ENCODE data around the gene NDUFB2. TPM values are rescaled to one million over a fixed set of nuclear protein-coding genes. Genes with fewer than 3 reads are reported as not detected.
"Not testable (repeated sequence)": the region's sequence is repeated elsewhere in the genome, so short reads cannot be mapped to it uniquely, and the experiment has no call there.

NDUFB2 gene
- total RNA-seq, 4 donors from 2014 or later = 153 to 309 (median 188) TPM

DNA sequence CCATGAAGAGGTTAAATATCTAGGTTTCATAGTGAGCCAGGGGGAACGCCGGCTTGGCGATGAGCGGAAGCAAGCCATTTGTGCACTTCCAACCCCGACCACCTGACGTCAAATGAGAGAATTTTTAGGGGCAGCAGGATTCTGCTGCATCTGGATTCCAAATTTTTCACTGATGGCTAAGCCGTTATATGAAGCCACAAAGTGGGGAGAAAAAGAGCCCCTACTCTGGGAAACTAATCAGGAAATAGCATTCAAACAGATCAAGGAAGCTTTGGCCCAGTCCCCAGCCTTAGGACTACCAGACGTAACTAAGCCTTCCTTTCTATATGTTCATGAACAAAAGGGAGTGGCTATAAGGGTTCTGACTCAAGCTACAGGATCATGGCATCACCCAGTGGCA lies 36.7 kb upstream of the NDUFB2 start:
- DNase-seq (ENCODE audit: low spot score in 2 of 2) = no peak
- H3K4me3 ChIP-seq (ENCODE audit: low read depth, poor library complexity, severe bottlenecking) = no peak overlapping the region
- TF ChIP-seq, protein P1, sequence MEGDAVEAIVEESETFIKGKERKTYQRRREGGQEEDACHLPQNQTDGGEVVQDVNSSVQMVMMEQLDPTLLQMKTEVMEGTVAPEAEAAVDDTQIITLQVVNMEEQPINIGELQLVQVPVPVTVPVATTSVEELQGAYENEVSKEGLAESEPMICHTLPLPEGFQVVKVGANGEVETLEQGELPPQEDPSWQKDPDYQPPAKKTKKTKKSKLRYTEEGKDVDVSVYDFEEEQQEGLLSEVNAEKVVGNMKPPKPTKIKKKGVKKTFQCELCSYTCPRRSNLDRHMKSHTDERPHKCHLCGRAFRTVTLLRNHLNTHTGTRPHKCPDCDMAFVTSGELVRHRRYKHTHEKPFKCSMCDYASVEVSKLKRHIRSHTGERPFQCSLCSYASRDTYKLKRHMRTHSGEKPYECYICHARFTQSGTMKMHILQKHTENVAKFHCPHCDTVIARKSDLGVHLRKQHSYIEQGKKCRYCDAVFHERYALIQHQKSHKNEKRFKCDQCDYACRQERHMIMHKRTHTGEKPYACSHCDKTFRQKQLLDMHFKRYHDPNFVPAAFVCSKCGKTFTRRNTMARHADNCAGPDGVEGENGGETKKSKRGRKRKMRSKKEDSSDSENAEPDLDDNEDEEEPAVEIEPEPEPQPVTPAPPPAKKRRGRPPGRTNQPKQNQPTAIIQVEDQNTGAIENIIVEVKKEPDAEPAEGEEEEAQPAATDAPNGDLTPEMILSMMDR (IDR thresholded peaks at IDR 0.05) = no peak
- no peak for TF ChIP-seq POLR2A (IDR thresholded peaks at IDR 0.05)
- intact Hi-C loops (cut with DNase I; ENCODE audit: low total_unique reads) = no loop called here
- 39 to 52% methylated on average over 8 of the region's 8 CpGs for WGBS, 2 donors

DNA sequence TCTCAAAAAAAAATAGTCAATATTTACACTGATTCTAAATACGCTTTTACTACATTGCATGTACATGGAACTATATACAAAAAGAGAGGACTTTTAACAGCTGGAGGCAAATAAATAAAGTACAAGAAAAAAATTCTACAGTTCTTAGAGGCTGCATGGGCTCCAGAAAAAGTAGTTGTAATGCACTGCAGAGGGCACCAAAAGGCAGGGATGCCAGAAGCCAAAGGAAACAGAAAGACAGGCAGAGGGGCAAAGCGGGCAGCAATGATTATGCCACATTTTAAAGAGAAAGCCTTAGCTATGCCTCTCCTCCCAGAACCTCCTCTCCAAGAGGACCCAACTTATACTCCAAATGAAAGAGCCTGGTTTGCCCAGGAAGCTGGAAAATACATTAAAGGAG lies 35.4 kb upstream of the NDUFB2 start:
- intact Hi-C loops (cut with DNase I; ENCODE audit: low total_unique reads) = no loop called here
- no peak for TF ChIP-seq POLR2A (IDR thresholded peaks at IDR 0.05)
- TF ChIP-seq, protein P1 (IDR thresholded peaks at IDR 0.05) = no peak
- no peak for DNase-seq (ENCODE audit: low spot score in 2 of 2)
- H3K4me3 ChIP-seq (ENCODE audit: low read depth, poor library complexity, severe bottlenecking) = no peak overlapping the region
- WGBS, 2 donors = 54 to 57% methylated on average over 2 of the region's 2 CpGs

DNA sequence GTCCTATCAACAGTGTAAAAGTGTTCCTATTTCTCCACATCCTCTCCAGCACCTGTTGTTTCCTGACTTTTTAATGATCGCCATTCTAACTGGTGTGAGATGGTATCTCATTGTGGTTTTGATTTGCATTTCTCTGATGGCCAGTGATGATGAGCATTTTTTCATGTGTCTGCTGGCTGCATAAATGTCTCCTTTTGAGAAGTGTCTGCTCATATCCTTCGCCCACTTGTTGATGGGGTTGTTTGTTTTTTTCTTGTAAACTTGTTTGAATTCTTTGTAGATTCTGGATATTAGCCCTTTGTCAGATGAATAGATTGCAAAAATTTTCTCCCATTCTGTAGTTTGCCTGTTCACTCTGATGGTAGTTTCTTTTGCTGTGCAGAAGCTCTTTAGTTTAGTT lies 33.6 kb upstream of the NDUFB2 start:
- WGBS, 2 donors = 74 to 98% methylated on average over 2 of the region's 2 CpGs
- DNase-seq (ENCODE audit: low spot score in 2 of 2); H3K4me3 ChIP-seq (ENCODE audit: low read depth, poor library complexity, severe bottlenecking); intact Hi-C loops (cut with DNase I; ENCODE audit: low total_unique reads): not testable (repeated sequence)

DNA sequence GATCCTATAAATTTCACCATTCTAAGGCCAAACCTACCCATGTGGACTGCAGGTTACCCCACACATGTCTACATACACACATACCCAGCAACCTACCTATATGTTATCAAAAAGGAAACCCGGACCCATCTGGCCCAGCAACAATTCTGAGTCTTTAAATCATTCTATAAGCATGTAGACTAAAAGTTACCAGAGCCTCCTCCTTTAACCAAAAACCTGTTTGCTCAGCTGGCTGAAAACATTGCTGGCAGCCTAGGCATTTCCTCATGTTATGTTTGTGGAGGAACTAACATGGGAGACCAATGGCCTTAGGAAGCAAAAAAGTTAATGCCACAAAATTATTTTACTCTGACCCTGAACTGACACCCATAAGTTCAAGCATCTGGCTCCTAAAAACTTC lies 29.0 kb upstream of the NDUFB2 start:
- 69 to 76% methylated on average over 1 of the region's 1 CpG for WGBS, 2 donors
- no peak for DNase-seq (ENCODE audit: low spot score in 2 of 2)
- TF ChIP-seq POLR2A (IDR thresholded peaks at IDR 0.05) = no peak
- TF ChIP-seq, protein P1 (IDR thresholded peaks at IDR 0.05) = no peak
- intact Hi-C loops (cut with DNase I; ENCODE audit: low total_unique reads) = no loop called here
- no peak overlapping the region for H3K4me3 ChIP-seq (ENCODE audit: low read depth, poor library complexity, severe bottlenecking)

DNA sequence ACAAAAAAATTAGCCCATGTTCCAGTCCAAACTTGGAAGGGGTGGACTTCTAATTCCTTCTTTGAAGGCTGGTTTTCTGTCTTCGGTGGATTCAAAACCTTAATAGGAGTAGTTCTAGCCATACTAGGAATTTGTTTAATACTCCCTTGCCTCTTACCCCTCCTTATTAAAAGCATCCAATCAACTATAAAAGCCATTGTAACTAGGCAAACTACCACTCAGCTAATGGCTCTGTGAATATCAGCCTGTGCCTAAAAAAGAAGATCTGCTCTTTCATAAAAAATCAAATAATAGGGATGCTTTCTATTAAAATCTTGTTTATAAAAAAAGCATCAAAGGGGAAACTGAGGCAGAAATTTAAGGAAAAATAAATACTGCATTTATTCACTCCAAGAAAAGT lies 27.9 kb upstream of the NDUFB2 start:
- intact Hi-C loops (cut with DNase I; ENCODE audit: low total_unique reads) = no loop called here
- no peak for TF ChIP-seq POLR2A (IDR thresholded peaks at IDR 0.05)
- TF ChIP-seq, protein P1 (IDR thresholded peaks at IDR 0.05) = no peak
- WGBS, 2 donors = 85 to 87% methylated on average over 1 of the region's 1 CpG
- DNase-seq (ENCODE audit: low spot score in 2 of 2) = no peak
- H3K4me3 ChIP-seq (ENCODE audit: low read depth, poor library complexity, severe bottlenecking) = no peak overlapping the region

DNA sequence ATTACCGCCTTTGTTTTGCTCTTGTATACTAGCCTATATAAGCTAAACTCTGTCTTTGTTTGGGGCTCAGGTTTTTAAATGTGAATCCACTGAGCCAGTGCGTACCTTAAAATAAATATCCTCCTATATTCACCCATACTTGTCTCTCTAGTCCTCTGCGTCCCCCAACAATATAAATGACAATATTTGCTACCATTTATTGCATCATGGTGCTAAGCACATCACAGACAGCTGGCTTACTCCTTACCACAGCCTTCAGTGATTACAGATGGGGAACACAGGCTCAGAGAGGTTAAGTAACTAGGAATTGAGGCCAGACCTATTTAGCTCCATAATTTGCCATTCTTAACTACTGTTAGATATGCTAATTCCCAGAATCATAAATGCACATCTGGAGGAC lies 27.2 kb upstream of the NDUFB2 start:
- no peak for DNase-seq (ENCODE audit: low spot score in 2 of 2)
- intact Hi-C loops (cut with DNase I; ENCODE audit: low total_unique reads) = no loop called here
- TF ChIP-seq, protein P1 (IDR thresholded peaks at IDR 0.05) = no peak
- TF ChIP-seq POLR2A (IDR thresholded peaks at IDR 0.05) = no peak
- H3K4me3 ChIP-seq (ENCODE audit: low read depth, poor library complexity, severe bottlenecking) = no peak overlapping the region
- 88 to 91% methylated on average over 3 of the region's 3 CpGs for WGBS, 2 donors

DNA sequence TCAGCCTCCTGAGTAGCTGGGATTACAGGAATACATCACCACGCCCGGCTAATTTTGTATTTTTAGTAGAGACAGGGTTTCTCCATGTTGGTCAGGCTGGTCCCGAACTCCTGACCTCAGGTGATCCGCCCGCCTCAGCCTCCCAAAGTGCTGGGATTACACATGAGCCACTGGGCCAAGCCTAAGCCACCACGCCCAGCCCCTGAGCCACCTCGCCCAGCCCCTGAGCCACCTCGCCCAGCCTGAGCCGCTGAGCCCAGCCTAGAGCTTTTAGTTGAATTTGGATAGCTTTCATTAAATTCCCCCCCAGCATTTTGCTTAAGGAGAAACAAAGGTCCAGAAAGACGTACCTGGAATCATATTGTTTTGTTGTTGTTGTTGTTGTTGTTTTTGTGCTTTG lies 26.6 kb upstream of the NDUFB2 start:
- intact Hi-C loops (cut with DNase I; ENCODE audit: low total_unique reads) = not testable (repeated sequence)

More for the DNA sequence above, 26.6 kb upstream of the NDUFB2 start:
- not testable (repeated sequence) for DNase-seq (ENCODE audit: low spot score in 2 of 2); H3K4me3 ChIP-seq (ENCODE audit: low read depth, poor library complexity, severe bottlenecking)
- WGBS, 2 donors = 67 to 76% methylated on average over 10 of the region's 10 CpGs
